SU-DHL-6 (cell line): ENCODE data around the gene ARHGAP4.

Experiments
- H2AFZ ChIP-seq: fragments of 200-600 bp; sonication (generic); 2 replicates; pipeline ENCODE4 v1.6.1; 2014; ENCODE audit warnings: low read depth, mild to moderate bottlenecking, moderate library complexity, mixed read lengths, antibody characterized with exemption, low read length; ENCODE audit not compliant: severe bottlenecking
- H3F3A ChIP-seq: fragments of 200-600 bp; shearing (Covaris generic); 2 replicates; pipeline ENCODE4 v1.6.0; 2016; ENCODE audit warnings: antibody characterized with exemption, mild to moderate bottlenecking; ENCODE audit not compliant: insufficient read depth
- H3K27ac ChIP-seq: fragments of 200-600 bp; sonication (generic); 2 replicates; pipeline ENCODE4 v1.5.1; 2016; ENCODE audit warnings: low read depth, mild to moderate bottlenecking, low read length, moderate library complexity, mixed read lengths
- H3K27me3 ChIP-seq: fragments of 200-600 bp; sonication (generic), shearing (Covaris generic); 2 replicates; pipeline ENCODE4 v1.6.0; 2014; ENCODE audit warnings: mild to moderate bottlenecking, low read length
- H3K36me3 ChIP-seq: fragments of 200-600 bp; sonication (generic); 2 replicates; pipeline ENCODE4 v1.6.1; 2014; ENCODE audit warnings: mild to moderate bottlenecking, low read length, mixed read lengths
- H3K4me2 ChIP-seq: fragments of 300-600, 200-600 bp; shearing (Covaris generic), sonication (generic); 2 replicates; pipeline ENCODE4 v1.6.0; 2014; ENCODE audit warnings: low read length, low read depth, mild to moderate bottlenecking; ENCODE audit not compliant: poor library complexity, severe bottlenecking
- H3K4me3 ChIP-seq: fragments of 200-600 bp; sonication (generic); 2 replicates; pipeline ENCODE4 v1.5.1; 2014; ENCODE audit warnings: antibody characterized with exemption, low read length, mild to moderate bottlenecking, mixed read lengths; ENCODE audit not compliant: insufficient read depth, poor library complexity, severe bottlenecking
- H3K79me2 ChIP-seq: fragments of 200-600 bp; sonication (generic); 2 replicates; pipeline ENCODE4 v1.6.1; 2014; ENCODE audit warnings: mild to moderate bottlenecking, low read length, moderate library complexity; ENCODE audit not compliant: insufficient read depth
- H3K9ac ChIP-seq: fragments of 200-600 bp; sonication (generic); 2 replicates; pipeline ENCODE4 v1.7.0; 2014; ENCODE audit warnings: mild to moderate bottlenecking, low read length
- H3K9me2 ChIP-seq: fragments of 200-600 bp; sonication (generic); replicated peaks from 2 replicates; pipeline ENCODE4 v1.6.1; 2014; ENCODE audit warnings: low read length; ENCODE audit not compliant: insufficient read depth
- H3K9me3 ChIP-seq: fragments of 200-600 bp; sonication (generic); 2 replicates; pipeline ENCODE4 v1.6.1; 2014; ENCODE audit warnings: low read length, mixed read lengths; ENCODE audit not compliant: insufficient read depth
- H4K20me1 ChIP-seq: fragments of 200-600 bp; sonication (generic); 2 replicates; pipeline ENCODE4 v1.6.1; 2014; ENCODE audit warnings: low read depth, mild to moderate bottlenecking, antibody characterized with exemption, low read length, moderate library complexity, mixed read lengths
- CTCF ChIP-seq: fragments of 200-600 bp; sonication (generic); IDR thresholded peaks from one replicate; pipeline ENCODE4 v1.5.1; 2017; ENCODE audit warnings: antibody characterized with exemption, mild to moderate bottlenecking, low read length, moderate library complexity; ENCODE audit not compliant: insufficient read depth, poor library complexity, severe bottlenecking
- EZH2phosphoT487 ChIP-seq: fragments of 200-600 bp; sonication (generic), shearing (Covaris generic); conservative IDR thresholded peaks from 2 replicates; pipeline ENCODE4 v1.6.1; 2018; ENCODE audit warnings: mild to moderate bottlenecking, antibody characterized with exemption, low read length, moderate library complexity, mixed read lengths

The ARHGAP4 gene

DNA sequence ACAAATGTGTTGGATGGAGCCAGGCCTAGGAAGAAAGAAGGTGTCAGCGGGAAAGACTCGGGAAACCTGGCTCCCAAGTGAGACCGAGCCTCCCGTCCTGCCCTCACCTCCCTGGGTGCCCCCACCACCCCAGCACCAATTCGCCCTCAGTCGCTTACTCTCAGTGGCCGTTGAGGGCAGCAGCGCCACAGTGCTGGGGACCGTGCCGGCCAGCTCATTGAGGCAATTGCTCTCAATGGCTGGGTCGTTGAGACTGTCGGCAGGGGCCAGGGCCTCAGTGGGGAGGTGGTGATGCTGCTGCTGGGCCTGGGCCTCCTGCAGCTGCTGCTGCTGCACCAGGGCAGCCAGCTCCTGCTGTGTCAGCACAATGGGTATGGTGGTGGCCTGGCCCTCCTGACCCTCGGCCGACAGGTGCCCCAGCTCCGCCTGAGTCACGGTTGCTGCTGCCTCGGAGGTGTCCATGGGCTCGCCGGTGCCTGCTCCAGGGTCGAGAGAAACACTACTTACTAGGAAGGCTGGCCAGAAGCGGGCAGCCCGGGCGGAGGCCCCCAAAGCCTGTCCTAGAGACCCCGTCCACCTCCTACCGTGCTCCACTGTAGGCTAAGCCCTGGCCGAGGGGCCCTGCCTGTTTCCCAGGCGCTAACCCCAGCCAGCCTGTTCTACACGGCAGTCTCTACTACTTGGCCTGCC lies 25.8 kb upstream of the ARHGAP4 start:
- Histone ChIP-seq H3K36me3 (peaks cover 6% of the 10 kb centered on the region; the same call in 1 of the 2 replicates), H3K4me2 (no peak overlapping the region)
- TF ChIP-seq EZH2phosphoT487 (no peak), CTCF (no peak)

DNA sequence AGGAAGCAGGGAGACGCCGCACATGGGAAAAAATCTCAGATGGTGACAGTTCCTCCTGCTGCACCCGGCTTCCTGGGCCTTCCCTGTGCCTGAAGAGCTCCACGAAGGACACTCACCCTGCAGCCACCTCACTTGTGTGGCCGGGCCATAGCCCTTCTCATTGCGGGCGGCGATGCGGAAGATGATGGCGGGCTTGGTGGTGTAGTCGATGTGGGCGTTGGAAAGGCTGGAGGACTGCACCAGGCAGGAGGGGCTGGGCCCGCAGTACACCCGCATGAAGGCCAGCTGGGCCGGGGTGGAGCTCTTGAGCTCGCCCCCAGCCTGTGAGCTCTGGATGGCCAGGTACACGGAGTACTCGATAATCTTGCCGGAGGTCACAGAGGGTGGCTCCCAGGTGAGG lies 24.1 kb upstream of the ARHGAP4 start:
- Histone ChIP-seq H3K9me3 (no peaks in the 10 kb centered on the region), H3K9me2 (no peaks in the 10 kb centered on the region), H3K79me2 (no peaks in the 10 kb centered on the region), H3K4me3 (no peak overlapping the region), H3K27ac (no peak overlapping the region), H3K9ac (no peak overlapping the region), H3K27me3 (no peaks in the 10 kb centered on the region), H3K4me2 (no peak overlapping the region), H4K20me1 (no peaks in the 10 kb centered on the region), H3K36me3 (peaks cover 6% of the 10 kb centered on the region; the same call in 1 of the 2 replicates), H3F3A (peaks cover 8% of the 10 kb centered on the region), H2AFZ (no peak overlapping the region)
- TF ChIP-seq CTCF (no peak), EZH2phosphoT487 (no peak)

More for the DNA sequence above, 25.8 kb upstream of the ARHGAP4 start:
- Histone ChIP-seq H3K9ac (no peak overlapping the region), H2AFZ (no peak overlapping the region), H3K79me2 (no peaks in the 10 kb centered on the region), H3F3A (peaks cover 8% of the 10 kb centered on the region), H4K20me1 (no peaks in the 10 kb centered on the region), H3K27me3 (no peaks in the 10 kb centered on the region), H3K9me2 (no peaks in the 10 kb centered on the region), H3K27ac (no peak overlapping the region), H3K9me3 (no peaks in the 10 kb centered on the region), H3K4me3 (no peak overlapping the region)

DNA sequence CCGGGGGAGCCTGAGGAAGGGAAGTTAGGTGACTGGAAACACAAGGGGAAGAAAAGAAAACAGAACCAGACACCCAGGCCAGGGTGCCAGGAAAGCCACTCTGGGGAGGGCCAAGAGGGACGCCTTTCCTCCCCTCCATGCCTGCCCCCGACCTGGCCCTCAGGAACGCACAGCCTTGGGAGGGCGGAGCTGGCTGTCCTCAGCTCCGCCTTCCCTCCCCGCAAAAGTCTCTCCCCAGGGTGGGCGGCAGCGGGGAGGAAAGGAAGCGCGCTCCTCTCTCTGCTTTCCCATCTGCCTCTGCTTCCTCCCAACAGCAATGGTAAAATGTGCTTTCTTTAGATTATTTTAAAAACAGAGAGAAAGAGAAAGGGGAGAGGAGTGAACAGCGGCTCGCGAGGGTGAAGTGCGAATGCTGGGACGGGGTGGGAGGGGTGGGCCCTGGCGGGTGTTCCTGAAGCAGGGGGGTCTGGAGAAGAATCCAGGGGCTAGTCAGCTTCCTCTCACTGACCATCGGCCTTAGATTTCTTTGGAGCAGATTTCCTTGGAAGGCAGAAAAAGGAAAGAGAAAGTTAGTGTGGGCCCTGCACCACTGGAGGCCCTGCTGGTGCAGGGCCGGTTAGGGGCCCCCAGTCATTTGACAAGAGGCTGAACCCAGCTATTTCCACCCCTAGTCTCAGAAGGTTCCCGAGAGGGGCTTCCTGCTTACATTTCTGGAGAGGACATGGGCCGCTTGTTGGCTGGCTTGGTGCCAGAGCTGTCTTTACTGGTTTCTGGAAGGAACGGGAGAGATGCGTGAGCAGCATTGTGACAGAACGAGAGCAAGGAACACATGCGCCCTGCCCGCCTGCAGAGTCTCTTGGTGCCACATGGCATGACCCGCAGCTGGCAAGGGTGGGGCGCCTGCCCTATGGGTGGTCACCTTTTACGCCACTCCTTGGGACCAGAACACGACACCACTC lies 23.1 kb upstream of the ARHGAP4 start:
- Histone ChIP-seq H3F3A (peaks cover 8% of the 10 kb centered on the region), H3K4me3 (no peak overlapping the region), H3K4me2 (no peak overlapping the region), H2AFZ (no peak overlapping the region), H3K9me3 (no peaks in the 10 kb centered on the region), H3K27ac (no peak overlapping the region), H3K27me3 (no peaks in the 10 kb centered on the region), H3K79me2 (no peaks in the 10 kb centered on the region), H3K9me2 (no peaks in the 10 kb centered on the region), H3K36me3 (peaks cover 6% of the 10 kb centered on the region; the same call in 1 of the 2 replicates), H3K9ac (no peak overlapping the region), H4K20me1 (no peaks in the 10 kb centered on the region)
- TF ChIP-seq EZH2phosphoT487 = no peak
- TF ChIP-seq CTCF = no peak
